CD4-positive, alpha-beta T cell treated with Interleukin-17A for 1 hour (primary cell): ENCODE measurements around the gene RAB3A.

Source experiments
- DNase-seq: peaks from one replicate; pipeline ENCODE4 v3.0.0-alpha.2; 2020

Gene RAB3A, protein sequence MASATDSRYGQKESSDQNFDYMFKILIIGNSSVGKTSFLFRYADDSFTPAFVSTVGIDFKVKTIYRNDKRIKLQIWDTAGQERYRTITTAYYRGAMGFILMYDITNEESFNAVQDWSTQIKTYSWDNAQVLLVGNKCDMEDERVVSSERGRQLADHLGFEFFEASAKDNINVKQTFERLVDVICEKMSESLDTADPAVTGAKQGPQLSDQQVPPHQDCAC

GRCh38 chr19:18203863-18204393 lies at the start of gene RAB3A:
RAB3A (minus strand) TSS chr19:18204042; CDS start chr19:18202740, 1,302 bp downstream.
- peak; percentile 99 for DNase-seq

DNA sequence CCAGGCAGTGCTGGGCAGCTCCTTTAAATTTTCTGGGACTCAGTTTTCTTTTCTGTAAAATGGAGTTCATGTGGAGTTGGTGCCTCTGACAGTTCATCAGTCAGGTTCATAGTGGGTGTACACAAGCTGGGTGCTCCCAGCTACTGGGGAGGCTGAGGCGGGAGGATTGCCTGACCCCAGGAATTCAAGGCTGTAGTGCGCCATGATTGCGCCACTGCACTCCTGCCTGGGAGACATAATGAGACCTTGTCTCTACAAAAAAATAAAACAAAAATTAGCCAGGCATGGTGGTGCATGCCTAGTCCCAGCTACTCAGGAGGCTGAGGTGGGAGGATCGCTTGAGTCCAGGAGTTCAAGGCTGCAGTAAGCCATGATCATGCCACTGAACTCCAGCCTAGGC lies 49.3 kb upstream of the RAB3A start:
- no peak for DNase-seq

GRCh38 chr19:18252370-18252717 lies 48.5 kb upstream of the RAB3A start:
- DNase-seq = no peak

DNA sequence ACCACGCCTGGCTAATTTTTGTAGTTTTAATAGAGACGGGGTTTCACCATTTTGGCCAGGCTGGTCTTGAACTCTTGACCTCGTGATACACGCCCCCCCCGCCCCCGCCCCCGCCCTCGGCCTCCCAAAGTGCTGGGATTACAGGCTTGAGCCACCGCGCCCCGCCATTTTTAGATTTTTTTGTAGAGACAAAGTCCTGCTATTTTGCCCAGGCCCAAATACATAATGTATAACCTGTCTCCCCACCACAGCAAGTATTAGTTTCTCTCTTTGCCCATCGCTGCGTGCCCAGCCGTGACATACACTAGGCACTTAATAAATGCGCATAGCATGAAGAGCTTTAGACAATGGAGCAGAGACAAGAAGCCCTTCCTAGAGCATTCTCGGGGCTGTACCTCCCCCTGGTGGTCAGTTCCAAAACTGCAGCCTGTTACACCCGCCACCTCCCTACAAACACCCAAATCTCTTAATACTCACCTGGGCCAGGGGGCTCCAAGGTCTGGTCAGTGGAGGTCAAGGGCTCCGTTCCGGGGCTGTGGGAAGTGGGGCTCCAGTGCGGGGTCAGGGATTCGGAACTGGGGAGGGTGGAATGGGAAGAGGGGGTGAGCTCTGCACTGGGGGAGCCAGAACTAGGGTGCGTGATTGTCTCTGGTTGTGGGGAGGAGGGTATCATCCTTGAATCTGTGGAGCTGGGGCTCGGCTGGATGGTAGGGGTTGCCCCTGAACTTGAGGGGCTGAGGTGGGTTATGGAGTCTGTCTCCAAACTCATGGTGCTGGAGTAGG lies 47.9 kb upstream of the RAB3A start:
- DNase-seq = peak; percentile 86

DNA sequence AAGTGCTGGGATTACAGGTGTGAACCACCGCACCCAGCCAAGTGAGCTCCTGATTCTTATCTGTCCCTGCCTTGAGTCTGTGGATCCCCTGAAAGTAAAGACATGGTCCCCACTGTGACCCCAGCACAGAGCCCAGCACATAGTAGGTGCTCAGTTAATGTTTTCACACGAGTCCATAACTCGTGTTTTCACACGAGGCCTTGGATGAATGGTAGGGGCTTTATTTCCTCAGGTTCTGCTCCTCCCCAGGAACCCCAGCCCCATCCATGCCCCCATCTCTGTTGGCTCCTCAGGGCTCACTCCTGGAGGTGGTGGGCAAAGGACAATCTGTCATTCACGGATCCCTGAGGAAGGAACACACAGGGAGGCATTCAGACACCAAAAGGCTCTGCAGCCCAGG lies 46.0 kb upstream of the RAB3A start:
- DNase-seq = no peak

- no peak for DNase-seq
Observed at GRCh38 chr19:18245297-18245696, 41.5 kb upstream of the RAB3A start.

- no peak for DNase-seq
Observed at GRCh38 chr19:18239303-18239702, 35.5 kb upstream of the RAB3A start.

- no peak for DNase-seq
Observed at GRCh38 chr19:18234194-18234593, 30.4 kb upstream of the RAB3A start.

DNA sequence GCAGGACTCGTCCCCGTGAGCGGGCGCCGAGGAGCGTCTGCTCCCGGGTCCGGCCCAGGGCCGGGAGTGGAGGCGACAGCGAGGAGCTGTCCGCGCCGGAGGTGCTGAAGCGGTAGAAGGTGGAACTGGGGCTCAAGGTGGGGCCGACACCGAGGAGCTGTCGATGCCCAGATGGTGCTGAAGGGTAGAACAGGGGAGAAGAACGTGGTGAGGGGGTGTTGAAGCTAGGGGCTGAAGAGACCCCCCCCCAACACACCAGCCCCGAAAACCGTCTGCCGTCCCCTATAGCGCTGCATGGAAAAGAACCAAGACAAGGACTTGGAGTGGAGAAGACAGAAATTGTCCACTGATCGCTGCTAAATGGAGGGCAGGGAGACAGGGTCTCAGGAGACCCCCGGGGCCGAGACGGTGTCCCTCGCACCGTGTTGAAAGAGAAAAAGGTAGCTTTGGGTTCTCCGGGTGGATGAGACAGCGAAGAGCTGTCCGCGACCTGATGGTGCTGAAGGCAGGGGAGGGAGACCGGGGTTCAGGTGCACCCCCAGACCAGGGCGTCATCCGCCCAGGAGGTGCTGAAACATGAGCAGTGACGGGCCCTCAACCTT lies 29.5 kb upstream of the RAB3A start:
- peak; percentile 37 for DNase-seq

- no peak for DNase-seq
Observed at GRCh38 chr19:18232540-18233223, 28.8 kb upstream of the RAB3A start.

DNA sequence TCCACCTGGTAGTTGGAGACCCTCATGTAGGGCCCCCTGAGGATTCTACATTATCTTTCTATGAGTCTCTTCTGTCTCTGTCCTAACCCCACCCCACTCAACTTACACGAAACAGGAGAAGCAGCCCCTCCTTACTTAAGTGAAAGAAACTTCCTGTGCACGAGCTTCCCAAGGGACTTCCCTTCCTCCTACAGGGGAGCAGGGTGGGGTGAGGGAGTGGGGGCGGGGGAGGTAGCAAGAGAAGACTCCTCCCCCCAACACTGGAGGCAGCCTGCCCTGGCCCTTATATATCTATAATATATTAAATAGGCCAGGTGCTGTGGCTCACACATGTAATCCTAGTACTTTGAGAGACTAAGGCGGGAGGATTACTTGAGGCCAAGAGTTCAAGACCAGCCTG lies 27.9 kb upstream of the RAB3A start:
- no peak for DNase-seq

GRCh38 chr19:18230941-18231734 lies 27.3 kb upstream of the RAB3A start:
- DNase-seq = no peak

GRCh38 chr19:18229915-18230314 lies 26.1 kb upstream of the RAB3A start:
- DNase-seq = no peak

- DNase-seq = no peak
Observed at GRCh38 chr19:18229474-18229873, 25.6 kb upstream of the RAB3A start.

DNA sequence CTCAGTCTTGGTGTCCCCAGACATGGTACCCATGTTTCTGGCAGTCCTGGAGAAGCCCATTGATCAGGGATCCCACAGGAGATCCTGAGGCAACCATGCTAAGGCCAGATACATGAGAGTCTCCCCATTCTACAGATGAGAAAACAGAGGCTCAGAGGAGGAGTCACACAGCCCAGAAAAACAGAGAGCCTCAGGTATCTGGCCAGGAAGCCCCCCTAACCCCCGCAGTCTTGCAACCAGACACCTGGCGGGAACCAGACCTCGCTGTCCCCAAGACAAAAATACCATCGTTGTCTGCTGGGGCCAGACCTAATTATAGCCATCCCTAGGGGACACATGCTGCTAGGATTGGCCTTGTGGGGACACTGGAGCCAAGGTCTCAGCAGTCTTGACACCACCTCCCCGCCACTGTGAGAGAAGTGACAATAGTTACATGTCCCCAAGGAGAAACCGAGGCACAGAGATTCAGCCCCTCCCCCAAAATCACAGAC lies 24.0 kb upstream of the RAB3A start:
- DNase-seq = no peak

GRCh38 chr19:18226956-18227780 lies 23.3 kb upstream of the RAB3A start:
- DNase-seq = no peak

DNA sequence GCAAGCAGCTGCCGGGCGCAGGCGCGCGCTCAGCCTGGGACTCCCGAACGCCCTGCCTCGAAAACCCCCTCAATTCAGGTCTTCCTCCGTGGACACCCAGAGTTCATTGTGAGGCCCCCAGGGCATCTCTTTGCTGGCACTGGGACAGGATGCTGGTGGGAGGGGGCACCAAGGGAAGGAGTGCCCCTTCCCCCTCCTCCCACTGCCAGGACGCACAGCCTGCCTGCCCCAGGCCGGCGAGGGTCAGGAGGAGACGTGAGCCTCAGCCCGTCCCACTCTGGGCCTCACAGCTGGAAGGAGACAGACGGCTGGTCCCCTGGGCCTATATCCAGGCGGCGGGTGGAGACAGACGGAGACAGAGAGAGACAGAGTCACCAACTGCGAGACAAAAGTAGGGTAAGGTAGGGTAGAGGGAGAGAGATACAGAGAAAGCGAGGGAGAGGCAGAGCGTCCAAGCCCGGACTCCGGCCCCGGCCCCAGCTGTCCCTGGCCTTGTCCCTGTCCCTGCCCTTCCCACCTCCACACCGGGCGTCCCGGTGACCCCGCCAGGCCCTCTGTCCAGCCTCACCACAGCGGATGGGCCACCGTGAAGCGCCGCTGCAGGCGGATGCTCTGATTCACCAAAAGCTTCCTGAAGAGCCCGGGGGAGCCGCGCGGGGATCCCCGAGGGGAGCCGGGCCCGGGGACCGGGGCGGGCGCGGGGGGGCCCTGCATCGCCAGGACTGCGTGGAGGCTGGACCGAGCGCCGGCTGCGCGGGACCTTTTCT lies 22.0 kb upstream of the RAB3A start, which contains the start of gene PDE4C:
TSS of gene PDE4C (minus strand) at position 737 of the 767 bp plus-strand sequence. CDS start at position 714, 23 bp downstream.
- DNase-seq = no peak

DNA sequence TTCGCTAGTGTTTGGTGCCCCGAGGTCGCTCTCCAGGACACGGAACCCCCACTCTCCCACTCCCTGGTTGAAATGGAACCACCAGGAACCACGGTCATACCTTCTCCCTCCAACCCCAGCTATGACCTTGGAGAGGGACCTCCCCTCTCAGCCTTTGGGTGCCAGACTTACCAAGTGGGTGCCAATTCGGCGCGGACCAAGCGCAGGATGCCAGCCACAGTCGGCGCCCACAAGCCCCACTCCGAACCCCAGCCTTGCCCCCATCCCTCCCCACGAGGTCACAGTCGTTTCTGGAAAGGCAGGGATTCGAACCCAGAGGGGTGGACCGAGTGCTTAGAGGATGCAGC lies 21.5 kb upstream of the RAB3A start:
- no peak for DNase-seq

DNA sequence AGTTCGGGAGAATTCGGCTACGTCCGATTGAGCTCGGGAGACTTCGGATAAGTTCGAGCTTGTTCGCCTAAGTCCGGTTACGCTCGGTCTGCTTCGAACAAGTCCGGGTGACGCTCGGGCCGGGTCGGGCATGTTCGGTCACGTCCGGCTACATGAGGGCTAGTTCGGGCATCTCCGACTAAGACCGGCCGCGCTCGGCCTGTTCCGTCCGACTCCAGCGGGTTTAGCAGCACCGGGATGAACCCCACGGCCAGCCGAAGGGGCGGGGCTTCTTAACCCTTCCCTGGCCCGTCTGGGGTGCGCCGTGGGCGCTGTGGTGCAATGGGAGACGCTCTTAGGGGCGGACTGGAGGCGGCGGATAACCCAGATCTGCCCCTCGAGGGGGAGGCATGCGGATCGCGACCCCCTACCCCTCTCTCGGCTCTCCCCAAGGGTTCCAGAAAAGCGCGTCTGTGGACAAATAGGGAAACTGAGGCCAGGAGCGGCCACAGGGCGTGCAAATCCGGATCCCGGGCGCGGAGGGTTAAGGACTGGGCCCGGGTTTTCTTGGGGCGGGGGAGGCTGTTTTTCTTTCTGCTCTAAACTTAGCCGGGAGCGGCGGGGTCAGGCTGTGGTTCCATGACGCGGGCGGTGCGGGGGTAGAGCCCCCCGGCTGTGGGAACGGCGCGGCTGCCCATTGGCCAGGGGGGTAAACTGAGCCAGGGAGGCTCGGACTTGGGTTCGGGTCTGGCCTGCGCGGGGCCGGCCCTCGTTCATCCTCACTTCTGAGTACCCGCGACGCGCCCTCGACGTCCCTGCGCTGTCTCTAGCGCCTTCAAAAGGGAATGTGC lies 20.9 kb upstream of the RAB3A start:
- DNase-seq = peak; percentile 90
